Right cardiac atrium (tissue), 5 donors: Measurements from ENCODE around the gene PRLHR. TPM values are rescaled to one million over a fixed set of nuclear protein-coding genes. Genes with fewer than 3 reads are reported as not detected.
A peak's percentile ranks its signal among the peaks of the same experiment; 100 is the strongest.

Experiments
- ATAC-seq, 2 donors: fragments of 200-7000 bp; cut with Tn5 transposase; one replicate each; pipeline versions ENCODE4 v1.8.0 to v1.9.1; 2020; ENCODE audit warnings: moderate library complexity in 2 of 2, mild to moderate bottlenecking in 1 of 2
- DNase-seq, 3 donors: peaks; one replicate each; pipeline ENCODE4 v3.0.0-alpha.2; 2020
- H3K27ac ChIP-seq: one replicate; pipeline ENCODE4 v1.5.1; 2013; ENCODE audit warnings: mild to moderate bottlenecking, low read length, control low read depth, moderate library complexity
- H3K27me3 ChIP-seq: one replicate; pipeline ENCODE4 v1.6.1; 2013; ENCODE audit not compliant: control insufficient read depth, insufficient read depth
- H3K4me1 ChIP-seq: one replicate; pipeline ENCODE4 v1.6.1; 2013; ENCODE audit warnings: low read length; ENCODE audit not compliant: control insufficient read depth, insufficient read depth
- H3K4me3 ChIP-seq: one replicate; pipeline ENCODE4 v1.5.1; 2013; ENCODE audit warnings: low read length, control low read depth
- H3K9me3 ChIP-seq: one replicate; pipeline ENCODE4 v1.6.1; 2013; ENCODE audit warnings: low read length; ENCODE audit not compliant: control insufficient read depth
- WGBS: extraction: QIAGEN DNeasy Blood & Tissue Kit; methylation state at CpG from one replicate; pipeline ENCODE4 v1.1.7; 2013; 5-methylcytosine and 5-hydroxymethylcytosine counted together
- intact Hi-C, 4 donors: fragments of 100-400 bp; cut with DNase I; formaldehyde crosslinking; loops; one replicate each; pipeline versions ENCODE4 v1.11.0 to v1.14.0; 2022 to 2023
- long read RNA-seq, 4 donors: library from polyadenylated mRNA; unstranded; transcript quantifications; one replicate each; pipeline ENCODE4 v2.0.0, GENCODE V29; 2020 to 2021
- polyA plus RNA-seq: library from polyadenylated mRNA; stranded (reverse); fragments of 200-250 nt; gene quantifications from one replicate; pipeline ENCODE4 v1.2.3, GENCODE V29; 2013
- total RNA-seq, 4 donors: library from RNA; stranded (reverse); fragmentation: NEBNext Ultra II Directional; extraction: Animal tissue kit (Norgen Biotek cat#: 25700); gene quantifications; one replicate each; pipeline ENCODE4 v1.2.1, GENCODE V29; 2021
- donor health status: healthy with polysubstance abuse.
- donor health status: DM: no; HTN: yes; CAD: no.
- donor health status: DM: no; HTN: no; CAD: no.
- donor health status: DM: no; HTN: yes; CAD: no; lungs with severe emphysema.
- donor health status: DM: yes; HTN: yes; CAD: no.

Gene PRLHR
- total RNA-seq (not detected), polyA plus RNA-seq (not detected)
- long read RNA-seq, donor 1, result 0 reads
- long read RNA-seq, donor 2, result 0 reads
- long read RNA-seq, donor 3, result 0 reads
- long read RNA-seq, donor 4, result 0 reads

DNA sequence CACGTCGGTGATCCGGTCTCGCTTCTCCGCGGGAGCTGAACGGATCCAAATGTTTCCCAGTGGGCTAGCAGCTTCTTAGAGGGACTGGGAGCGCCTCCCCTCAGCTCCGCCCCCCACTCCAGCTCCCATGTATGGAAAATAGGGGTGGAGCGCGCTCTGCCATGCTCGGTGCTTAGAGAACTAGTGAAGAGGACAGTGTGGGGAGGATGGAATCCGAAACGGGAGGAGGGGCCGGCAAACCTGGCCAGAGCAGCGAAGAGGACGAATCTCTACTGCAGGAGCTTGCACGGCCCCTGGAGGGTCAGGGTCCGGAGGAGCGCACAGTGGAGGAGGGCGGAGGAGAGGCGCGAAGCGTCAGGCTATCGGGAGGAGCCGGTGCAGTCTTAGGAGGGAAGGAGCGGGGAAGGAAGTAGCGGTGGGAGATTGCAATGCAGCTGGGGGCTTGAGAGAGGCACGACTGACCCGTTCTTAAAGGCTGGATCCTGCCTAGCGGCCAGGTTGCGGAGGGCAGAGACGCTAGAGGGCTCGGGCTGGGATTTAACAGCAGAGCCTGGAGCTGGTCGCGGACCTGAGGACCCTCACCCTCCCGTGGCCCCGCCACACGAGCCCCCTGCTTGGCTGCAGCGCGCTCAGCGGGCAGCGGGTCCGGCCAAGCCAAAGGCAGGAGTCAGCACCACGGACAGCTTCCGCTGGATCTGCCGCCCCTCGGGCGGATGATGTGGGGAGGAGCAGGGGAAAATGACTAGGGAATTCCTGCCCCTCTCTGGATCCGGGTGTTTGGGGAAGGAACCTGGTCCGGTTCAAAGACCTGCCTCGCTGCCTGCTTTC lies at the start of gene PRLHR:
TSS of gene PRLHR (minus strand) at position 51 of the 828 bp plus-strand sequence. CDS start 404 bp downstream, outside the sequence.
- Histone ChIP-seq H3K4me1 (no peaks in the 10 kb centered on the region), H3K9me3 (no peaks in the 10 kb centered on the region), H3K4me3 (no peak within 1 kb of the TSS), H3K27ac (no peak within 1 kb of the TSS), H3K27me3 (no peaks in the 10 kb centered on the region)
- intact Hi-C loops, result no loop called here
- 4% methylated on average over 52 of the region's 52 CpGs for WGBS
- ATAC-seq (peak; percentile 31 to 57), DNase-seq (peak; percentile 28 to 73 (median 66))

DNA sequence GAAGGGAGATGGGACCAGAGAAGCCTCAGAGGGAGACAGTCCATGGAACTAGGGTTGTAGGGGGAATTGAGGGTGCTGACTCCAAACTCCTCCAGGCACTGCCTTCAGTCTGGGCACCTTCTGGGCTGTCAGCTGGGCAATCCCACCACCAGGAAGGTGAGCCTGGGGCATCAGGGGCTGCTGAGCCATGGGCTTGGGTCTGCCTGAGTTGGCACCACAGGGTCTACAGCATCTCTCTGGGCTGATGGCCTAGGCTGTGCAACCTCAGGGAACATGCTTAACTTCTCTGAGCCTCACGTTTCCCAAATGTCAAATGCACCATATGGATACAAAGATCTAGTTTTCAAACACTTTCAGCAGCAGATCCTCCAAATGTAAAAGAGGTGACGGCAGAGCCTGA lies 46.8 kb upstream of the PRLHR start:
- Histone ChIP-seq H3K4me3 (no peak overlapping the region), H3K27ac (no peak overlapping the region), H3K9me3 (no peaks in the 10 kb centered on the region), H3K4me1 (no peaks in the 10 kb centered on the region), H3K27me3 (no peaks in the 10 kb centered on the region)
- intact Hi-C loops, result no loop called here
- 64% methylated on average over 2 of the region's 2 CpGs for WGBS
- ATAC-seq (no peak), DNase-seq (no peak)

GRCh38 chr10:118638680-118639079 lies 43.2 kb upstream of the PRLHR start:
- Histone ChIP-seq H3K4me1 (no peaks in the 10 kb centered on the region), H3K4me3 (no peak overlapping the region), H3K9me3 (no peaks in the 10 kb centered on the region), H3K27ac (no peak overlapping the region), H3K27me3 (no peaks in the 10 kb centered on the region)
- intact Hi-C loops, result no loop called here
- ATAC-seq (no peak), DNase-seq (no peak)
- 72% methylated on average over 9 of the region's 9 CpGs for WGBS

DNA sequence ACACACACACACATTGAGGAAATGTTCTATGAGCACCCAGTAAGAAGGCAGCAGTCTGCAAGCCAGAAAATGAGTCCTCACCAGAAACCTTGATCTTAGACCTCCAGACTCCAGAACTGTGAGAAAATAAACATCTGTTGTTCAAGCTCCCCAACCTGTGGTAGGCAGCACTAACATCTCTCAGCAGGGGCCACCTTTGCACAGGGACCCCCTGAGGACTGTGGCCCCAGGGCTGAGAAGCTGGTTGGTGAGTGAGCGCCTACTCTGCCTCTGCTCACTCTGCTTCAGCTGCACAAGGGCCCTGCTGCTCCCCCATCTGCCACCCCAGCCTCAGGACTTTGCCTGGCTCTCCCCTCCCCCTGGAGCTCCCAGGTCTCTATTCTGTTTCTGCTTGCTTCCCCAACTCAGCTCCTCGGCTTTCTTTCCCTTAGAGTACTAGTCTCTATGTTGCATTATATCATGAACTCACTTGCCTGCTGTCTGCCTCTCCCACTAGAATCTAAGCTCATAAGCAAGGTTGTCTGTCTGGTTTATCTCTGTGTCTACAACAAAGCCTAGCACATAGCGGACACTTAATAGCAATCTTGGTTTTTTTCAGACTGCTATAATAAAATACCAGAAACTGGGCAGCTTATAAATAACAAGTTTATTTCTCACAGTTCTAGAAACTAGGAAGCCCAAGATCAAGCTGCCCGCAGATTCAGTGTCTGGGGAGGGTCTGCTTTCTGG lies 40.4 kb upstream of the PRLHR start:
- Histone ChIP-seq H3K9me3 (no peaks in the 10 kb centered on the region), H3K4me3 (no peak overlapping the region), H3K4me1 (no peaks in the 10 kb centered on the region), H3K27me3 (no peaks in the 10 kb centered on the region), H3K27ac (no peak overlapping the region)
- 81% methylated on average over 4 of the region's 4 CpGs for WGBS
- DNase-seq, result no peak
- ATAC-seq, result no peak
- intact Hi-C loops, result no loop called here

DNA sequence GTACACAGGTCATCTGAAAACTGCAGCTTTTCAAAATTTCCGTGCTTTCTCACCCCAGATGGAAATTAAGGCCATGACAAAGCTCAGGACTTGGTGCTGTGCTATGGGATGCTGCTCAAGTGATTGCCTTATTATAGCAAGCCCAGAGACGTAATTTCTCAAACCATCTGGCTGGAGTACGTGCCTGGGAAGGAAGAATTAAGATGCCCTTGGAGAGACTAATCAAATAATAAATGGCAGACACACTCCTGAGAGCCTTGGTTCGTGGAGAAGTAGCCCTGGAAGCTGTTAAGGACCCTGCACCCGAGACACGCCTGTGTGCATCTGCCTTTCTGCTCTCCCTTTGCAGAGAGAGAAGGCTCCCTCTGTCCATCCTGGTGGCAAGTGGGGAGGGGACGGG lies 38.3 kb upstream of the PRLHR start:
- WGBS, result 68% methylated on average over 7 of the region's 7 CpGs
- H3K27me3 ChIP-seq, result no peaks in the 10 kb centered on the region
- DNase-seq, result no peak

GRCh38 chr10:118629211-118629610 lies 33.8 kb upstream of the PRLHR start:
- intact Hi-C loops, result no loop called here
- no peak for DNase-seq
- Histone ChIP-seq H3K4me3 (no peak overlapping the region), H3K9me3 (no peaks in the 10 kb centered on the region), H3K27ac (no peak overlapping the region), H3K4me1 (no peaks in the 10 kb centered on the region), H3K27me3 (no peaks in the 10 kb centered on the region)
- no peak for ATAC-seq
- WGBS, result 32% methylated on average over 3 of the region's 3 CpGs

More for the DNA sequence above, 38.3 kb upstream of the PRLHR start:
- no peak overlapping the region for H3K4me3 ChIP-seq
- no peak for ATAC-seq
- intact Hi-C loops, result no loop called here
- no peaks in the 10 kb centered on the region for H3K4me1 ChIP-seq
- no peaks in the 10 kb centered on the region for H3K9me3 ChIP-seq
- H3K27ac ChIP-seq, result no peak overlapping the region

DNA sequence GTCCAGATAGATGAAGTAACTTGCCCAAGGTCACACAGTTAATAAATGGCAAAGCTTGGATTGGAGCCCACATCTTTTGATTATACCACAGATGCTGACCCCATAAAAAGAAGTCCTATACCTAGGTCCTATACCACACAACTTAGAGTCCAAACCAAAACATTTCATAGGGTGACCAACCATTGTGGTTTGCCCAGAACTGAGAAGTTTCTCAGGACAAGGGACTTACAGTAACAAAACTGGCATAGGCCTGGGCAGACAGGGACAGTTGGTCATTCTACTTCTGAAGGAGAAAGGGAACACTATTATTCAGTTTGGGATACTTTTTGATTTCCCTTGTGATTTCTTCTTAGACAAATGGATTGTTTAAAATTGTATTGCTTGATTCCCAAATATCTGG lies 32.9 kb upstream of the PRLHR start:
- DNase-seq, result no peak
- intact Hi-C loops, result no loop called here
- no peaks in the 10 kb centered on the region for H3K4me1 ChIP-seq
- no peak overlapping the region for H3K27ac ChIP-seq
- no peaks in the 10 kb centered on the region for H3K9me3 ChIP-seq
- no peak for ATAC-seq
- no peaks in the 10 kb centered on the region for H3K27me3 ChIP-seq
- H3K4me3 ChIP-seq, result no peak overlapping the region

DNA sequence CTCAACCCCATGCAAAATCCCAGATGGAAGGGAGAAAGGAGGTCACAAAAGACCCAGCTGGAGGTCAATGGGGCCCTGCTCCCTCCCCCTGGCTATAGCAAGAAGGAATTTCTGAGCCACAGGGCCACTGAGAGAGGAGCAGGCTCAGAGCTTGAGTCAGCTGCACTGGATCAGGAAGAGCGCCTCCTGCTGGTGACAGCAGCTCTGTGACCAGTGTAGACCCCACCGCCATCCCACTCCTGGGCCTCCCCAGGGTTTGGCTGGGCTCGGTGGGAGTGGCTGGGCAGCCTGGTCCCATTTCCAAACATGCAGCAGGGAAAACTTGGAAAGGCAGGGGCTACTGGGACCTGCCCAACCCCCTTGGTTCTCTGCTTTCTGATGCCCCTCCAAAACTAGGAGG lies 31.5 kb upstream of the PRLHR start:
- Histone ChIP-seq H3K9me3 (no peaks in the 10 kb centered on the region), H3K4me1 (no peaks in the 10 kb centered on the region), H3K4me3 (no peak overlapping the region), H3K27me3 (no peaks in the 10 kb centered on the region), H3K27ac (no peak overlapping the region)
- DNase-seq (no peak), ATAC-seq (no peak)
- 60% methylated on average over 3 of the region's 3 CpGs for WGBS
- intact Hi-C loops, result no loop called here

GRCh38 chr10:118625504-118625903 lies 30.1 kb upstream of the PRLHR start:
- H3K4me1 ChIP-seq, result no peaks in the 10 kb centered on the region
- no peak overlapping the region for H3K4me3 ChIP-seq
- DNase-seq (no peak), ATAC-seq (no peak)
- H3K9me3 ChIP-seq, result no peaks in the 10 kb centered on the region
- 71% methylated on average over 3 of the region's 3 CpGs for WGBS
- no peaks in the 10 kb centered on the region for H3K27me3 ChIP-seq
- H3K27ac ChIP-seq, result no peak overlapping the region
- intact Hi-C loops, result no loop called here

- no peak for ATAC-seq
- no peaks in the 10 kb centered on the region for H3K27me3 ChIP-seq
- 66% methylated on average over 5 of the region's 5 CpGs for WGBS
Observed at GRCh38 chr10:118624747-118625146, 29.3 kb upstream of the PRLHR start.

DNA sequence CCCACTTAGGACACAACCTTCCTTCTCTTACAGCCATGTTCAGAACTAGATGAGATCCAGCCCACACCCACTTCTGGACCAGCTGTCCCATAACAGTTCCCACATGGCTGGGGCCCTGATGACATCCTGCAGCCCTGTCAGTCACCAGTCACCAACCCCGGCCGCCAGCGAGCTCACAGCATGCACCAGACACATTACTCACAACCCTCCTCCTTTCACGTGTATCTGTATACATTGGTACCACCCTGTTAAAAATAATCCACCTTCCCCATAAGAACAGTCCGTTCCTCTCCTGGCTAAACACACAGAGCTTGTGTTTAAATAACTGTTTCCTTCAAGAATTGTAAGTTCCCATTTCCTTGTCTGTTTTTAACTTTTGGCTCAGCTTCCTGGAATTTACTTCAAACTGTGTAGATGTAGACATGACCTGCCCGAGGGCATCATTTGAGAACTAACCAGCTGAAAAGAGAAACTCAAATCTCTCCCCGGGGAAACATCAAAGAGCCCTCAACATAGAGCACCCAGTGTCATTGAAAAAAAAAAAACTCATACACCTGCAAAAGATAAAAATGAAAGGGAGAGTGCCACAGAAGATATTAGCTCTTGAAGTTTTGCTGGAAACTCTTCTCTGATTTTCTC lies 26.0 kb upstream of the PRLHR start:
- Histone ChIP-seq H3K27ac (no peak overlapping the region), H3K27me3 (no peaks in the 10 kb centered on the region), H3K9me3 (no peaks in the 10 kb centered on the region), H3K4me1 (no peaks in the 10 kb centered on the region), H3K4me3 (no peak overlapping the region)
- DNase-seq (no peak), ATAC-seq (no peak)
- intact Hi-C loops, result no loop called here
- WGBS, result 32% methylated on average over 7 of the region's 7 CpGs

More at GRCh38 chr10:118624747-118625146, 29.3 kb upstream of the PRLHR start:
- H3K27ac ChIP-seq, result no peak overlapping the region
- H3K4me1 ChIP-seq, result no peaks in the 10 kb centered on the region
- H3K9me3 ChIP-seq, result no peaks in the 10 kb centered on the region
- no peak overlapping the region for H3K4me3 ChIP-seq
- no peak for DNase-seq
- intact Hi-C loops, result no loop called here
